Body of pancreas (tissue), 4 donors: ENCODE results near the gene SNX17.

Source experiments
- CTCF ChIP-seq, 7 experiments: fragments of 450-650 bp in 4 of 7; fragments of 200-600 bp in 3 of 7; sonication (generic) in 3 of 7; IDR thresholded peaks; one replicate each; pipeline ENCODE4 v1.5.1; 2016 to 2019; ENCODE audit warnings: antibody characterized with exemption in 7 of 7
- POLR2A ChIP-seq, 3 donors: fragments of 450-650 bp; IDR thresholded peaks; one replicate each; pipeline ENCODE4 v1.6.1; 2016; ENCODE audit warnings: antibody characterized with exemption in 3 of 3, mild to moderate bottlenecking in 2 of 3

DNA sequence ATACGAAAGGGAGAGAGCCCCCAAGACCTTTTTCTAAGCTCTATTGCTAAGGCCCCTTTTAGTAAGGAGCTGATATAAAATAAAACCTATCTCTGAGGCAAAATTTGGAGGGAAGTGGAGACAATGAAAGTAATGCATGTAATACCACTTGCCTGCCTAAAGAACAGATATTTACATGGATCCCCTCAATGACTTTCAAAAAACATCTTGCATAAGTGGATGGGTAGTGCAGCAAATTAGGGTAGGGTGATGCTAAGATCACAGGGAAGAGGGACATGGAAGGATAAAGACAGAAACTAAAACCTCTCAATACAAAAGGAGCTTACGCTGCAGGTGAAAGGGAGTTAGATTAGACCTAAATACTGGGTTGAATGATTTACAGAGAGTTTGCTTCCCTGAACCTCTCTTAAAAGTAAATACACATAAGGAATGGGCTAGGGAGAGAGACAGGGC, 9.0 kb downstream of the SNX17 start:
- TF ChIP-seq CTCF (IDR thresholded peaks at IDR 0.05) (no peak), POLR2A (IDR thresholded peaks at IDR 0.05) (no peak)
